ENCODE results near the gene LNPK.

Gene LNPK

DNA sequence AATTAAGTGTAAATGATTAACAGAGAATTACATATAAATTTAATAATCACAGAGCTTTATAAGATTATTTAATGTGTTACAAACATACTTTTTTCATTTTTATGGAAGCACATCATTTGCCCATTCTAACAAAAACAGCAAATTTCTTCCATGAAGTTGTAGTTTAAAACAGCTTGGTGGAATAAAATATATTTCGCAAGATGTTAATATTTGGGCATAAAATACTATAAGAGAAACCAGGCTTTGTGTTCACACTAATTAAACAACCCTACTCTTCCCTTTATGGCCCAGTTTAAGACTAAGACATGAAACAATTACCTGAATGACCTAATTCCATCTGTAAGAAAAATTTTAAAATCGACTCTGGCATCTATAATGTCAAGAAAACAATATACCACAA lies 69.4 kb downstream of the LNPK start:
- no peak for DNase-seq (ENCODE audit: low spot score)
- no peak overlapping the region for H3K4me3 ChIP-seq
- TF ChIP-seq, protein P1, sequence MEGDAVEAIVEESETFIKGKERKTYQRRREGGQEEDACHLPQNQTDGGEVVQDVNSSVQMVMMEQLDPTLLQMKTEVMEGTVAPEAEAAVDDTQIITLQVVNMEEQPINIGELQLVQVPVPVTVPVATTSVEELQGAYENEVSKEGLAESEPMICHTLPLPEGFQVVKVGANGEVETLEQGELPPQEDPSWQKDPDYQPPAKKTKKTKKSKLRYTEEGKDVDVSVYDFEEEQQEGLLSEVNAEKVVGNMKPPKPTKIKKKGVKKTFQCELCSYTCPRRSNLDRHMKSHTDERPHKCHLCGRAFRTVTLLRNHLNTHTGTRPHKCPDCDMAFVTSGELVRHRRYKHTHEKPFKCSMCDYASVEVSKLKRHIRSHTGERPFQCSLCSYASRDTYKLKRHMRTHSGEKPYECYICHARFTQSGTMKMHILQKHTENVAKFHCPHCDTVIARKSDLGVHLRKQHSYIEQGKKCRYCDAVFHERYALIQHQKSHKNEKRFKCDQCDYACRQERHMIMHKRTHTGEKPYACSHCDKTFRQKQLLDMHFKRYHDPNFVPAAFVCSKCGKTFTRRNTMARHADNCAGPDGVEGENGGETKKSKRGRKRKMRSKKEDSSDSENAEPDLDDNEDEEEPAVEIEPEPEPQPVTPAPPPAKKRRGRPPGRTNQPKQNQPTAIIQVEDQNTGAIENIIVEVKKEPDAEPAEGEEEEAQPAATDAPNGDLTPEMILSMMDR (IDR thresholded peaks at IDR 0.05): no peak
- no peak overlapping the region for H3K27ac ChIP-seq

DNA sequence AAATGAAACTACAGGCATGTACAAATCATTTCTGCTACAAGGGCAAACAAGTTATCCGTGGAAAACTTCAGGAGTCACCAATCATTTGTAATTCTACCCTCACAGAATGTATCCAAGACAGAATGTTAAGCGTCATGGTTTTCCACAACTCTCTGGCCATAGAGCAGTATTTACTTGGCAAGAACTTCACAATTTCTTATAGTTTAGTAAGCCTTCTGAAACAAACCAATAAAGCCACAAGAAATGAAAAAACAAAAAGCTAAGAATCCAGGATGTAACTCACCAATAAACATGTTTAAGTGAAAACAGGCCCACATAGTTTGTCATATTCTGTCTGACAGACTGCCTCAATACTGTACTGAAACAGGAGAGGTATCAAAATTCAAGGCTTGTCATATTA lies 70.3 kb downstream of the LNPK start:
- H3K27ac ChIP-seq: no peak overlapping the region
- TF ChIP-seq, protein P1 (IDR thresholded peaks at IDR 0.05): no peak
- DNase-seq (ENCODE audit: low spot score): no peak

DNA sequence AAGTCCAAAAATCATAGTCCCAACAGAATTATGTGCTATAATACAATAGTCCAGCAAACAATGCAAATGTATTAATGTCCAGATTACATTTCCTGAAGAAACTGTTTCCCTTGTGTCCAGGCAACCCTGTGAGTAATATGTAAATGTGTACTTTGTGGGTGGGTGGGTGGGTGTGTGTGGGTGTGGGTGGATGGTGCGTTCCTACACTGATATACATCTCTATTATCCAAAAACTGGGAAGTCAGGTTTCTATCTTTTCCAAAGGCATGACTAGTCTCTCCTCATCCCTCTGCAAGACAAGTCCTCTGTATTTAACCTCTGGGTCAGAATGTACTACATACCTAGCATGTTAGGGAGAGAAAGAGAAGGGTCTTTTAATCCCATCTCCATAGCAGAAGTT lies 71.6 kb downstream of the LNPK start:
- H3K27ac ChIP-seq: no peak overlapping the region
- H3K4me3 ChIP-seq: no peak overlapping the region
- TF ChIP-seq, protein P1 (IDR thresholded peaks at IDR 0.05): no peak
- DNase-seq (ENCODE audit: low spot score): no peak

More for the DNA sequence above, 70.3 kb downstream of the LNPK start:
- no peak overlapping the region for H3K4me3 ChIP-seq

DNA sequence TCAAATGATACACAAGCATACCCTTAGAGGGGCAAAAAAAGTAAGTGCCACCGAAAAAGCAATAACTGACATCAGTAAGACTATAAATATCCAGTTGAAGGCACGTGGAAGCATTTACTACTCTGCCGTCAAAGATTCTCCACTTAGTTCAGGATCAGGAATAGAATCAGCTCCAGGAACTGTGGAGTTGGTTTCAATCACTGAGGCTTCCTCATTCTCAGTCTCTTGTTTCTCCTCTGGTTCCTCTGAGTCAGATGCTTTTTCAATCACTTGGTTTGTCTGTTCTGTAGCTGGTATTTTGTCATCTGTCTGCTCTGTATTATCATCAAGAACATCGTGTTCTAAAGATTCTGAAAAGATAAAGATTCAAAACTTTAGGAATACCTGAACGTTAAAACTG lies 72.2 kb downstream of the LNPK start:
- no peak for DNase-seq (ENCODE audit: low spot score)

GRCh38 chr2:175926272-175926671 lies 75.8 kb downstream of the LNPK start:
- DNase-seq (ENCODE audit: low spot score): no peak
- H3K4me3 ChIP-seq: no peak overlapping the region
- no peak overlapping the region for H3K27ac ChIP-seq
- TF ChIP-seq, protein P1 (IDR thresholded peaks at IDR 0.05): no peak

More for the DNA sequence above, 72.2 kb downstream of the LNPK start:
- no peak overlapping the region for H3K27ac ChIP-seq
- H3K4me3 ChIP-seq: no peak overlapping the region
- TF ChIP-seq, protein P1 (IDR thresholded peaks at IDR 0.05): no peak

GRCh38 chr2:175922160-175922559 lies 79.9 kb downstream of the LNPK start:
- TF ChIP-seq, protein P1 (IDR thresholded peaks at IDR 0.05): no peak
- Histone ChIP-seq H3K27ac (no peak overlapping the region), H3K4me3 (no peak overlapping the region)
- no peak for DNase-seq (ENCODE audit: low spot score)

- TF ChIP-seq, protein P1 (IDR thresholded peaks at IDR 0.05): no peak
- DNase-seq (ENCODE audit: low spot score): no peak
- H3K27ac ChIP-seq: no peak overlapping the region
- no peak overlapping the region for H3K4me3 ChIP-seq
Measured at GRCh38 chr2:175918935-175919334, 83.1 kb downstream of the LNPK start.
